ENCODE data around the gene TNS3. TPM values are rescaled to one million over a fixed set of nuclear protein-coding genes. Genes with fewer than 3 reads are reported as not detected.

The TNS3 gene
- total and polyA plus RNA-seq, 2 of the 13 experiments (the other 11 are each of a cell fraction or from before 2014, with no cell fraction given): 52.9 to 55.7 TPM

DNA sequence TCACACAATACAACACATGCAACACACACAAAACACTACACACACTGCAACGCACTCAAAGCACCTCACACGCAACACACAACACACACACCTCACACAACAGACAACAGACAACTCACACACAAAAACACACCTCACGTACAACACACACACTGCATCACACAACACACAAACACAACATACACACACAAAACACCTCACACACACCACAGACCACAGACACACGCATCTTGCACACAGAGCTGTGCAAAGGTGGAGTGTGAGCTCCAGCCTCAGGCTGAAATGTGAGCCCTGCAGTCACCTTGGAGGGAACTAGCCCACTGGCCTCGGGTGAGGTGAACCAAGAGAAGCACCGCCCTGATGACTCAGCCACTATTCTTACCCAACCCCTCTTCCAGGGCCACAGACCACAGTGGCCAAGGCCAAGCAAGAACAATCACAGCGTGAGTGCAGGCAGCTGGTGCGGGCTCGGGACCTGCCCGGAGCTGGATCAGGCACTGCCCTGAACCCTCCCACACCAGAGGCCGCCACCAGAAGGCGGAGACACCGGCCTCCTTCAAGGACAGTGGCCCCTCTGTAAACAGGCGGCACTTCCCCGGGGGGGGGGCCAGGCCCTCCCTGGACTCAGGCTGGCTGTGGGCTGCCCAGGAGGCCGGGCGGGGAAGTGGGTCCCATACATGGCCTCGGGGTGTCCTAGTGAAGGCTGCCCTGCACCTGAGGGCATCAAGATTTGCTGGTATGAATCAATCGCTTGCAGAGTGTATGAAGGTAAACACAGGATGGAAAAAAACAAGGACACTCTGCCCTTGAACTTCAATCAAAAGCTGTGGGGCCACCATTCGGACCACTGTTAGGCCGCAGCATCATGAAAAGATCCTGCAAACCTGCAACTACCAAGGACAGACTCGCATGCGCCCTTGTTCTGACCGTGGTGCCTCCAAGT, 106.7 kb downstream of the TNS3 start (continued):
- TF ChIP-seq, protein P1, sequence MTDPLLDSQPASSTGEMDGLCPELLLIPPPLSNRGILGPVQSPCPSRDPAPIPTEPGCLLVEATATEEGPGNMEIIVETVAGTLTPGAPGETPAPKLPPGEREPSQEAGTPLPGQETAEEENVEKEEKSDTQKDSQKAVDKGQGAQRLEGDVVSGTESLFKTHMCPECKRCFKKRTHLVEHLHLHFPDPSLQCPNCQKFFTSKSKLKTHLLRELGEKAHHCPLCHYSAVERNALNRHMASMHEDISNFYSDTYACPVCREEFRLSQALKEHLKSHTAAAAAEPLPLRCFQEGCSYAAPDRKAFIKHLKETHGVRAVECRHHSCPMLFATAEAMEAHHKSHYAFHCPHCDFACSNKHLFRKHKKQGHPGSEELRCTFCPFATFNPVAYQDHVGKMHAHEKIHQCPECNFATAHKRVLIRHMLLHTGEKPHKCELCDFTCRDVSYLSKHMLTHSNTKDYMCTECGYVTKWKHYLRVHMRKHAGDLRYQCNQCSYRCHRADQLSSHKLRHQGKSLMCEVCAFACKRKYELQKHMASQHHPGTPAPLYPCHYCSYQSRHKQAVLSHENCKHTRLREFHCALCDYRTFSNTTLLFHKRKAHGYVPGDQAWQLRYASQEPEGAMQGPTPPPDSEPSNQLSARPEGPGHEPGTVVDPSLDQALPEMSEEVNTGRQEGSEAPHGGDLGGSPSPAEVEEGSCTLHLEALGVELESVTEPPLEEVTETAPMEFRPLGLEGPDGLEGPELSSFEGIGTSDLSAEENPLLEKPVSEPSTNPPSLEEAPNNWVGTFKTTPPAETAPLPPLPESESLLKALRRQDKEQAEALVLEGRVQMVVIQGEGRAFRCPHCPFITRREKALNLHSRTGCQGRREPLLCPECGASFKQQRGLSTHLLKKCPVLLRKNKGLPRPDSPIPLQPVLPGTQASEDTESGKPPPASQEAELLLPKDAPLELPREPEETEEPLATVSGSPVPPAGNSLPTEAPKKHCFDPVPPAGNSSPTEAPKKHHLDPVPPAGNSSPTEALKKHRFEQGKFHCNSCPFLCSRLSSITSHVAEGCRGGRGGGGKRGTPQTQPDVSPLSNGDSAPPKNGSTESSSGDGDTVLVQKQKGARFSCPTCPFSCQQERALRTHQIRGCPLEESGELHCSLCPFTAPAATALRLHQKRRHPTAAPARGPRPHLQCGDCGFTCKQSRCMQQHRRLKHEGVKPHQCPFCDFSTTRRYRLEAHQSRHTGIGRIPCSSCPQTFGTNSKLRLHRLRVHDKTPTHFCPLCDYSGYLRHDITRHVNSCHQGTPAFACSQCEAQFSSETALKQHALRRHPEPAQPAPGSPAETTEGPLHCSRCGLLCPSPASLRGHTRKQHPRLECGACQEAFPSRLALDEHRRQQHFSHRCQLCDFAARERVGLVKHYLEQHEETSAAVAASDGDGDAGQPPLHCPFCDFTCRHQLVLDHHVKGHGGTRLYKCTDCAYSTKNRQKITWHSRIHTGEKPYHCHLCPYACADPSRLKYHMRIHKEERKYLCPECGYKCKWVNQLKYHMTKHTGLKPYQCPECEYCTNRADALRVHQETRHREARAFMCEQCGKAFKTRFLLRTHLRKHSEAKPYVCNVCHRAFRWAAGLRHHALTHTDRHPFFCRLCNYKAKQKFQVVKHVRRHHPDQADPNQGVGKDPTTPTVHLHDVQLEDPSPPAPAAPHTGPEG (CRISPR knock-in tag; IDR thresholded peaks at IDR 0.05): no peak
- TF ChIP-seq ERF (CRISPR knock-in tag; IDR thresholded peaks at IDR 0.05) (peak; percentile 97), NKX3-1 (CRISPR knock-in tag; IDR thresholded peaks at IDR 0.05) (peak; percentile 18; the same call in 1 of the 2 replicates), KLF11 (CRISPR knock-in tag; IDR thresholded peaks at IDR 0.05) (peak; percentile 87), EP300 (IDR thresholded peaks at IDR 0.05; ENCODE audit: low read depth in 2 of 2, low read length in 2 of 2) (peak; percentile 67 to 87), EP300 (CRISPR knock-in tag; IDR thresholded peaks at IDR 0.05; ENCODE audit: borderline replicate concordance) (peak; percentile 93), SKI (IDR thresholded peaks at IDR 0.05; ENCODE audit: partially characterized antibody) (peak; percentile 91), SP140L (CRISPR knock-in tag; IDR thresholded peaks at IDR 0.05; ENCODE audit: borderline replicate concordance) (no peak), TEAD3 (CRISPR knock-in tag; optimal IDR thresholded peaks at IDR 0.05; ENCODE audit: borderline replicate concordance) (peak; percentile 82), HNRNPK (IDR thresholded peaks at IDR 0.05; ENCODE audit: low read depth, low read length, poor library complexity, severe bottlenecking) (no peak), ZNF724P (CRISPR knock-in tag; IDR thresholded peaks at IDR 0.05; ENCODE audit: borderline replicate concordance) (peak; percentile 83; the same call in 1 of the 2 replicates), RBFOX2 (IDR thresholded peaks at IDR 0.05; ENCODE audit: low read depth, low read length) (0 out of 2 replicates have a peak, but pooled peaks have one; percentile 42), HOXA5 (CRISPR knock-in tag; IDR thresholded peaks at IDR 0.05) (peak; percentile 82), ZNF562 (CRISPR knock-in tag; IDR thresholded peaks at IDR 0.05; ENCODE audit: borderline replicate concordance) (no peak), ZMAT3 (CRISPR knock-in tag; conservative IDR thresholded peaks at IDR 0.05) (peak; percentile 90), CEBPB (IDR thresholded peaks at IDR 0.05; ENCODE audit: borderline replicate concordance, low read depth, low read length) (peak; percentile 96), ZNF337 (CRISPR knock-in tag; IDR thresholded peaks at IDR 0.05; ENCODE audit: borderline replicate concordance, low read depth) (peak; percentile 98; the same call in 1 of the 2 replicates)
- TF ChIP-seq, protein P2, sequence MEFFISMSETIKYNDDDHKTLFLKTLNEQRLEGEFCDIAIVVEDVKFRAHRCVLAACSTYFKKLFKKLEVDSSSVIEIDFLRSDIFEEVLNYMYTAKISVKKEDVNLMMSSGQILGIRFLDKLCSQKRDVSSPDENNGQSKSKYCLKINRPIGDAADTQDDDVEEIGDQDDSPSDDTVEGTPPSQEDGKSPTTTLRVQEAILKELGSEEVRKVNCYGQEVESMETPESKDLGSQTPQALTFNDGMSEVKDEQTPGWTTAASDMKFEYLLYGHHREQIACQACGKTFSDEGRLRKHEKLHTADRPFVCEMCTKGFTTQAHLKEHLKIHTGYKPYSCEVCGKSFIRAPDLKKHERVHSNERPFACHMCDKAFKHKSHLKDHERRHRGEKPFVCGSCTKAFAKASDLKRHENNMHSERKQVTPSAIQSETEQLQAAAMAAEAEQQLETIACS (CRISPR knock-in tag; IDR thresholded peaks at IDR 0.05): no peak
- TF ChIP-seq, protein P3, sequence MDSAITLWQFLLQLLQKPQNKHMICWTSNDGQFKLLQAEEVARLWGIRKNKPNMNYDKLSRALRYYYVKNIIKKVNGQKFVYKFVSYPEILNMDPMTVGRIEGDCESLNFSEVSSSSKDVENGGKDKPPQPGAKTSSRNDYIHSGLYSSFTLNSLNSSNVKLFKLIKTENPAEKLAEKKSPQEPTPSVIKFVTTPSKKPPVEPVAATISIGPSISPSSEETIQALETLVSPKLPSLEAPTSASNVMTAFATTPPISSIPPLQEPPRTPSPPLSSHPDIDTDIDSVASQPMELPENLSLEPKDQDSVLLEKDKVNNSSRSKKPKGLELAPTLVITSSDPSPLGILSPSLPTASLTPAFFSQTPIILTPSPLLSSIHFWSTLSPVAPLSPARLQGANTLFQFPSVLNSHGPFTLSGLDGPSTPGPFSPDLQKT (CRISPR knock-in tag; IDR thresholded peaks at IDR 0.05; ENCODE audit: borderline replicate concordance): no peak
- TF ChIP-seq, protein P4, sequence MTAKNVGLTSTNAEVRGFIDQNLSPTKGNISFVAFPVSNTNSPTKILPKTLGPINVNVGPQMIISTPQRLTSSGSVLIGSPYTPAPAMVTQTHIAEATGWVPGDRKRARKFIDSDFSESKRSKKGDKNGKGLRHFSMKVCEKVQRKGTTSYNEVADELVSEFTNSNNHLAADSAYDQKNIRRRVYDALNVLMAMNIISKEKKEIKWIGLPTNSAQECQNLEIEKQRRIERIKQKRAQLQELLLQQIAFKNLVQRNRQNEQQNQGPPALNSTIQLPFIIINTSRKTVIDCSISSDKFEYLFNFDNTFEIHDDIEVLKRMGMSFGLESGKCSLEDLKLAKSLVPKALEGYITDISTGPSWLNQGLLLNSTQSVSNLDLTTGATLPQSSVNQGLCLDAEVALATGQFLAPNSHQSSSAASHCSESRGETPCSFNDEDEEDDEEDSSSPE (CRISPR knock-in tag; IDR thresholded peaks at IDR 0.05): peak; percentile 74

Measured in HepG2 (cell line).